OCI-LY7 (cell line): ENCODE measurements around the gene TICAM2.

Experiments used
- EZH2phosphoT487 ChIP-seq: fragments of 200-600 bp; sonication (generic); IDR thresholded peaks from 2 replicates; pipeline ENCODE4 v1.6.1; 2018; ENCODE audit warnings: low read depth, borderline replicate concordance, mild to moderate bottlenecking, mixed run types, antibody characterized with exemption, low read length, moderate library complexity, mixed read lengths
- TF ChIP-seq, protein P1 (sequence below): fragments of 200-600 bp; sonication (generic); conservative IDR thresholded peaks from 2 replicates; pipeline ENCODE4 v1.5.1; 2014; ENCODE audit warnings: mild to moderate bottlenecking, antibody characterized with exemption, low read length, moderate library complexity, mixed read lengths

DNA sequence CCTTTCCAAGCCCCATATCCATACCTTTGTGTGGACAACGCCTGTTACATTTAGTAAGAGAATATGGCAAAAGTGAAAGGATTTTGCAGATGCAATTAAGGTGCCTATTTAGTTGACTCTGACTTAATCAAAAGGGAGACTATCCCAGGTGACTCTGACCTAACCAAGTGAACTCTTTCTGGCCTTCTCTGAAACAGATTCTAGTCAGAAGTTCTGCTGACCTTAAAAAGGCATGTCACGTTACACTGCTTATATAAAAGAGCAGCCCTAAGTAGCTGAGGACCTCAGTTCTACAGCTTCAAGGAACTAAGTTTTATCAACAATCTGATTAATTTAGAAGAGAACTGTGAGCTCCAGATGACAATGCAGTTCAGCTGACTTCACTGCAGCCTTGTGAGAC is 5.7 kb upstream of the TICAM2 start:
- TF ChIP-seq, protein P1, sequence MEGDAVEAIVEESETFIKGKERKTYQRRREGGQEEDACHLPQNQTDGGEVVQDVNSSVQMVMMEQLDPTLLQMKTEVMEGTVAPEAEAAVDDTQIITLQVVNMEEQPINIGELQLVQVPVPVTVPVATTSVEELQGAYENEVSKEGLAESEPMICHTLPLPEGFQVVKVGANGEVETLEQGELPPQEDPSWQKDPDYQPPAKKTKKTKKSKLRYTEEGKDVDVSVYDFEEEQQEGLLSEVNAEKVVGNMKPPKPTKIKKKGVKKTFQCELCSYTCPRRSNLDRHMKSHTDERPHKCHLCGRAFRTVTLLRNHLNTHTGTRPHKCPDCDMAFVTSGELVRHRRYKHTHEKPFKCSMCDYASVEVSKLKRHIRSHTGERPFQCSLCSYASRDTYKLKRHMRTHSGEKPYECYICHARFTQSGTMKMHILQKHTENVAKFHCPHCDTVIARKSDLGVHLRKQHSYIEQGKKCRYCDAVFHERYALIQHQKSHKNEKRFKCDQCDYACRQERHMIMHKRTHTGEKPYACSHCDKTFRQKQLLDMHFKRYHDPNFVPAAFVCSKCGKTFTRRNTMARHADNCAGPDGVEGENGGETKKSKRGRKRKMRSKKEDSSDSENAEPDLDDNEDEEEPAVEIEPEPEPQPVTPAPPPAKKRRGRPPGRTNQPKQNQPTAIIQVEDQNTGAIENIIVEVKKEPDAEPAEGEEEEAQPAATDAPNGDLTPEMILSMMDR: no peak
- TF ChIP-seq EZH2phosphoT487: no peak
